HUES48 (cell line): Measurements from ENCODE around the gene DPP10.

Experiments used
- H3K27ac ChIP-seq: one replicate; pipeline ENCODE4 v1.7.0; 2013; ENCODE audit warnings: low read depth, low read length, inconsistent platforms
- H3K27me3 ChIP-seq: 2 replicates; pipeline ENCODE4 v1.6.1; 2013; ENCODE audit warnings: mild to moderate bottlenecking, low read length; ENCODE audit not compliant: control insufficient read depth, insufficient read depth
- H3K36me3 ChIP-seq: 2 replicates; pipeline ENCODE4 v1.6.1; 2013; ENCODE audit warnings: low read length; ENCODE audit not compliant: control insufficient read depth, insufficient read depth
- H3K4me1 ChIP-seq: 2 replicates; pipeline ENCODE4 v1.6.1; 2013; ENCODE audit warnings: mild to moderate bottlenecking, low read length; ENCODE audit not compliant: control insufficient read depth, insufficient read depth
- H3K4me3 ChIP-seq: 2 replicates; pipeline ENCODE4 v1.5.1; 2013; ENCODE audit warnings: mild to moderate bottlenecking, low read depth, low read length
- H3K9ac ChIP-seq: 2 replicates; pipeline ENCODE4 v1.6.1; 2013; ENCODE audit warnings: mild to moderate bottlenecking, low read depth, low read length, moderate library complexity
- H3K9me3 ChIP-seq: 2 replicates; pipeline ENCODE4 v1.6.1; 2013; ENCODE audit warnings: low read length; ENCODE audit not compliant: control insufficient read depth, insufficient read depth

DPP10 gene

DNA sequence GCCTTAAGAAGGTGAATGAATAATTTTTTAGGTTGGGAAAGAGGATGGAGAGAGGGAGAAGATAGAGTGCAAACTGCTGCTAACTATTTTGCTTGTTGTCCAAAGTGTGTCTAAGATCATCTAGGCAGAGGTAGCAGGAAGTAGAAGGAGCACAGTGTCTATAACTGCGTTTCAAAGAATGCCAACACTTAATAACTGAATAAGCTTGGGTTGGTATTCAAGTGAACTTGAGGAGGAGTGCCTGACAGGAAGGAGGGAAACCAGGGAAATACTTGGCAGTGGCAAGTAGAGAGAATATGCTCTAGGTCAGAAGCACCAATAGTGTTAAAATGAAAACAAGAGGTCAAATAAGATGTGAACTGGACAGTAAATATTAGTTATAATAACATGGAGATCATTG, 155.9 kb downstream of the DPP10 start:
- Histone ChIP-seq H3K9me3 (no peaks in the 10 kb centered on the region), H3K4me1 (no peaks in the 10 kb centered on the region), H3K36me3 (no peaks in the 10 kb centered on the region), H3K4me3 (no peak overlapping the region), H3K9ac (no peak overlapping the region), H3K27me3 (no peaks in the 10 kb centered on the region), H3K27ac (no peak overlapping the region)

DNA sequence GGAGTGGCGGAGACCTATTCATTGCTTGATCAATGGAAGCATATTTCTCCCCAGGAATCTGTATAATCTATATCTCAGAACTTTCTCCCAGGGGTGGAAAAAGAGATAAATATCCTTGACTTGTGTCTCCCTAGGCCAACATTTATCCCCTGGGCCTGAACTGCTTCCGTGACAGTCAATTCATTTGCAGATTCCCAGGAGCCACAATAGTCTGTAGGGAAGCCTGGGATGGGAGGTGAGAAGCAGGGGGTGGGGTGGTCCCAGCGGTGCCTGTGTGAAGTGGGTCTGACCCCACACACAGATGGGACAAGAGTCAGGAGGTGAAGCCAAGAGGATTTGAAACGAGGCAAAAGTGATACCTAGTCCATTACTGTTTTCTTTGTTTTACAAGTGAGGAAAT, 166.8 kb downstream of the DPP10 start:
- Histone ChIP-seq H3K36me3 (no peaks in the 10 kb centered on the region), H3K9ac (no peak overlapping the region), H3K4me3 (no peak overlapping the region), H3K4me1 (peaks cover 23% of the 10 kb centered on the region), H3K9me3 (no peaks in the 10 kb centered on the region), H3K27me3 (no peaks in the 10 kb centered on the region), H3K27ac (no peak overlapping the region)

DNA sequence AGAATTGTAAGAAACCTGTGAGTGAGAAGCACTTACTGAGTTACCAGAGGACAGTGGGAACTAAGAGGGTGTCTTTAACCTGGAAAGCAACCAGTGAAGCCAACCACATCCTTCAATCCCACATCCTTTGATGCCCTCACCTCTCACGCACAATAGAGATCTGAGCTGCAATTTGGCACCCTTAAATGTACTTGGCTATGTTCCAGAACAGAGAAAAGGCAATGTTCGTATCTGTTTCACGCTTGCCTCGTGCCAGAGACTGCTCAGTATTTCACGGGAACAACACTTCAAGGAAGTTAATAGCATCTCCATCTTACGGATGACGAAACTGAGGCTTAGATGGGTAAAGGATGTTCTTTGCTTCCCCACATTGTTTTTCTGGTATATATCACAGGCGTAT, 167.4 kb downstream of the DPP10 start:
- Histone ChIP-seq H3K27ac (no peak overlapping the region), H3K4me1 (peaks cover 23% of the 10 kb centered on the region), H3K9ac (no peak overlapping the region), H3K36me3 (no peaks in the 10 kb centered on the region), H3K4me3 (no peak overlapping the region), H3K27me3 (no peaks in the 10 kb centered on the region), H3K9me3 (no peaks in the 10 kb centered on the region)

DNA sequence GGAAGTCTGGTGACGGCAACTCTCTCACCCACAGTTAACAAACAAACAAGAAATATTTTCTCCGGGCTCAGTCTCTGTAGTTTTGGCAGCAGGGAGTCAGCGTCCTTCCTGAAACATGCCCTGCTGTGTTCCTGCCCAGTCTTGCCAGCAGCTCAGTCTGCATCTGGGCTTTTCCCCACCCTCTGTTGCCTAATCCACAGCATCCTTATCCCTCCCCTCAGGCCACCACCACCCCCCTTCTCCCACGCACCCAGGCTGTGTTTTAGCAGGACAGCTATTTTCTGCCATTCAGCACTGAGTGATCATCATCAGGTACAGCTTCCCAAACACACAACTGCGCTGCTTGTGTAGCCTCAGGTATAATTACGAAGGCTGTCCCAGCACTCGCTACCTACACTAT, 168.2 kb downstream of the DPP10 start:
- Histone ChIP-seq H3K4me1 (peaks cover 26% of the 10 kb centered on the region), H3K36me3 (no peaks in the 10 kb centered on the region), H3K9me3 (no peaks in the 10 kb centered on the region), H3K27ac (no peak overlapping the region), H3K4me3 (no peak overlapping the region), H3K9ac (no peak overlapping the region), H3K27me3 (no peaks in the 10 kb centered on the region)

DNA sequence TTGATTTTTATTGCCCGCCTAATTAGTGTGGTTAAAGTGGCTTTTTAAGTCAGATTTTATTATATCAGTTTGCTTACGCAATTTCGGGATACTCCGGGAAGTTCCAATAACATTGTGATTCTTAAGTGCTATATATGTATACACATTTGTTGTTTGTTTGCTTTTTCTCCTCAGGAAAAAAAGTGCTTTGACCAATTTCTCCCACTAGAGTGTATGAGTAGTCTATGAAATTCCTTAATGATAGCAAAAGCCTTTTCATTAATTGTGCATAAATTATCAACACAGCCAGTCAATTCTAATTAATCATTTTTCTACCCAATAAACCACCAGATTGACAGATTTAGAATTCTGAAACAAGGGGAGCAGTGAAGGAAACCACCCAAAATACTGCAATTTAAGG, 172.2 kb downstream of the DPP10 start:
- Histone ChIP-seq H3K9ac (no peak overlapping the region), H3K4me1 (peaks cover 19% of the 10 kb centered on the region), H3K9me3 (no peaks in the 10 kb centered on the region), H3K4me3 (no peak overlapping the region), H3K36me3 (no peaks in the 10 kb centered on the region), H3K27me3 (no peaks in the 10 kb centered on the region), H3K27ac (no peak overlapping the region)

DNA sequence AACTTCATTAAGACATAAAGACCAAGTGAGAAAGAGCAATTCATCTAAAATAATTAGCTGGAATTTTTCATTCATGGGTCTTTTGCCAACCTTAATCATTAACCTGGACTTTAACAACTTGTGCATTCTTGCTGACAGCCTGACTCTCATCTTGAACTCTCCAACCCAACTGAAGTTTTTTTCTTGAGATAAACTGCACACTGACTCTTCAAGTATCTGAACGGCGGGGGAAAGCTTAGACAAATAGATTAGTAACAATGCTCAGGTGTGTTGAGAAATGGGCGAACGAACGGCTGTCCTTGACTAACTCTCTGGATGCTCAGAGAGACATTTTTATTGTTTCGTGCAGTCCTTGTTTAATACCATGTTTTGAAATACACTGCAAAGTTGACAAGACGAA, 186.0 kb downstream of the DPP10 start:
- no peak overlapping the region for H3K27ac ChIP-seq
- no peak overlapping the region for H3K4me3 ChIP-seq
- H3K9me3 ChIP-seq = no peaks in the 10 kb centered on the region
- H3K4me1 ChIP-seq = no peaks in the 10 kb centered on the region
- no peaks in the 10 kb centered on the region for H3K36me3 ChIP-seq
- H3K27me3 ChIP-seq = no peaks in the 10 kb centered on the region
- H3K9ac ChIP-seq = no peak overlapping the region

DNA sequence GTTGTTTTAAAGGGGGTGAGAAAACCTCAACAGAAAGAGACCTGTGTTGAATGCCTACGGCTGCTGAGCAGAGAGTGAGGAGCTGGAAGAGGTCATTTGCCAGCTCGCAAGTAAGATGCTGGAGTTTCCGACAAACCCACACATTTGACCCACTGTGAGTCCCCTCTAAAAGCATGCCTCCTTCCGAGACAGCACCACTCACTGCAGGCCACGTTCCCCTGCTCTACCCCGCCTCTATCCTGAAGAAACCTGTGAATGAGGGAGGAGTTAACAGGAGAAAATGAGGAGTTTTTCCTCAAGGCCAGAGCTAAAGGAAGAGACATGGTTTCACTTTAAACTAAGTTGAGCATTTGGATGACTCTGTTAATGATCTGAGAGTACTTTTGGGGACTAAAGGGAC, 188.7 kb downstream of the DPP10 start:
- Histone ChIP-seq H3K27me3 (no peaks in the 10 kb centered on the region), H3K4me1 (no peaks in the 10 kb centered on the region)

DNA sequence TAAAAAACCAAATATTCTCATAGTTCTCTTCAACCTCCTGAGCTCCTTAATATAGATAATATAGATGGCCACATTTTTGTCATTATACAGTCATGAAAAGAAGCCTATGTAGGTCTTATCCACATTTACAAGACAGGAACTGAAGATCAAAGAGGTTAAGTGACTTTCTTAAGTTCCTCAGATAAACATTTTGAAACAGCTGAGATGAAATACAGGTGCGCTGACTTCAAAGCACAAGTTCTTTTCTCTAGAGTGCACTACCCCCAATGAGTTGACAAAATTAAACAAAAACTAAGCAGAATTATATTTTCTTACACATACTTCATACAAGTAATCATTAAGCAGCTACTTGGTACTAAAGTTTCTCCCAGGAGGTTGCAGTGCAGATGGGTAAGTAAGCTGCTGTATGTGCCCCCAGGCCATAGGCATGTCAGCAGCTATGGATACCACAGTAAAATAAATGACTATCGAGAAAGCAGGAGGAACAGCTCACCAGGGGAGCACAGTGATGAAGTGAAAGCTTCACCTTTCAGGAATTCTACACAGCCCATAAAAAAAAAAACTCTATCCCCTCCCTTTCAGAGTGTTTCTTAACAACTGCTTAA, 199.8 kb downstream of the DPP10 start:
- no peak overlapping the region for H3K27ac ChIP-seq
- no peaks in the 10 kb centered on the region for H3K36me3 ChIP-seq
- no peaks in the 10 kb centered on the region for H3K27me3 ChIP-seq
- H3K4me1 ChIP-seq = no peaks in the 10 kb centered on the region; the same call in 1 of the 2 replicates
- H3K4me3 ChIP-seq = no peak overlapping the region
- H3K9ac ChIP-seq = no peak overlapping the region
- peaks cover 19% of the 10 kb centered on the region for H3K9me3 ChIP-seq

More for the DNA sequence above, 188.7 kb downstream of the DPP10 start:
- no peaks in the 10 kb centered on the region for H3K36me3 ChIP-seq
- no peak overlapping the region for H3K9ac ChIP-seq
- no peak overlapping the region for H3K27ac ChIP-seq
- no peaks in the 10 kb centered on the region for H3K9me3 ChIP-seq
- no peak overlapping the region for H3K4me3 ChIP-seq

DNA sequence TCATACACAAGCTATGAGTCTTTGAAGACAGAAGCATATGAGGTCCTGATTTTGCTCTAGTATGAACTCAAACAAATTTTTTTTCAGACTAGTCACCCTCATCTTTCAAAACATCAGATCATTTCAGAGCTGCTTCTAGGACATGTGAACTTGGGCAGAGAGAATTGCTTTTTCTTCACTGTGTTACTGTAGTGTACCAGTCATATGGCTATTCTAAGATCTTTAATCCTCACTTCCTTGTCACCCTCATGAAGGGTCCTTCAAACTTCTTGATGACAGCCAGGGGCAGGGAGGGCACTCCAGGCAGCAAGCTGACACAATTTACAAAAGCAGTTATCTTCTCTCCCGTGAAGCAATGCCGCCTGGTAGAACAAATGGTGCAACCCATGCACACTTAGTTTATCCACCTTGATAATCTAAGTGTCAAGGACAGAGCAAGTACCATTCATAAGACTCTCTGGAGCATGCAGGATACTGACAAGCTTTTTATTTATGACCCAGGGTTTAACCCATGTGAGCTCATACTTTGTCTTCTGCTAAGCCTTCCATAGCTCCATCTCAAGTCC, 200.6 kb downstream of the DPP10 start:
- Histone ChIP-seq H3K27me3 (no peaks in the 10 kb centered on the region), H3K9me3 (peaks cover 11% of the 10 kb centered on the region), H3K36me3 (no peaks in the 10 kb centered on the region), H3K9ac (no peak overlapping the region), H3K27ac (no peak overlapping the region), H3K4me1 (no peaks in the 10 kb centered on the region; the same call in 1 of the 2 replicates), H3K4me3 (no peak overlapping the region)

DNA sequence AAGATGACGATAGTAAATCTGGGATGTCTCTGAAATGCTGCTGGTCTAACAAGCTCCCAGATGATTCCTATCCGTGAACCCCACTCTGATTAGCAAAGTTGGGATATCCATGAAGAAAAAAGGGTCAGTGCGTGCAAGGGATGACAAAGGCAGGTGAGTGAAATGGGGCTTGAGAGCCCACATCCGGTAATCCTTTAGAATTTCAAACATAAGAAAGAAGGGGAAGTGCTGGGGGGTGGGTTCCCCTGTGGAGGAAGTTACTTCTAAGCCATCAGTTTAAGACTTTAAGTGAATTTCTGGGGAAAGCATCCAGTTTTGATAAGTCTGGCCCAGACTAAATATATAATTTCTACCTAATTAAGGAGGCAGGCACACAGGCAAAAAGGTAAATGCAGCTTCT, 209.5 kb downstream of the DPP10 start:
- no peak overlapping the region for H3K27ac ChIP-seq
- H3K9me3 ChIP-seq = no peaks in the 10 kb centered on the region

DNA sequence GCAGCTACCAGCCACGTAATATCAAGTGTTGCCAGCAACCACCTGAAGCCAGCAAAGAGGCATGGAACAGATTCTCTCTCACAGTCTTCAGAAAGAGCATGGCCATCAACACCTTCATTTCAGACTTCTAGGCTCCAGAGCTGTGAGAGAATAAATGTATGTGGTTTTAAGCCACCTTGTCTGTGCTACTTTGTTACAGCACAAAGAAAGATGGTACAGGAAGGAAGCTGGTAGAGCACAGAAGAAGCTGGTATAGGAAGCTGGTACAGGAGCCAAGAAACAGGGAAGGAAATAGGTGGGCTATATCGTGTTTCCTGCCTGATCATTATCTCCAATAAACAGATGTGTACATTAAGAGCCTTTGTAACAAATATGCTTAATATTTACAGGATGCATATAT, 217.4 kb downstream of the DPP10 start:
- no peaks in the 10 kb centered on the region for H3K36me3 ChIP-seq

More for the DNA sequence above, 209.5 kb downstream of the DPP10 start:
- Histone ChIP-seq H3K27me3 (no peaks in the 10 kb centered on the region), H3K4me3 (no peak overlapping the region; the same call in 1 of the 2 replicates), H3K9ac (no peak overlapping the region; the same call in 1 of the 2 replicates), H3K4me1 (peaks cover 12% of the 10 kb centered on the region), H3K36me3 (no peaks in the 10 kb centered on the region)

More for the DNA sequence above, 217.4 kb downstream of the DPP10 start:
- H3K27me3 ChIP-seq = peaks cover 5% of the 10 kb centered on the region
- no peak overlapping the region for H3K4me3 ChIP-seq
- no peak overlapping the region for H3K9ac ChIP-seq
- no peak overlapping the region for H3K27ac ChIP-seq
- peaks cover 6% of the 10 kb centered on the region for H3K4me1 ChIP-seq
- H3K9me3 ChIP-seq = no peaks in the 10 kb centered on the region
